NCI-H69 (cell line): ENCODE measurements around the gene TOP2A.

ENCODE experiments used
- DNase-seq: peaks from one replicate; lab custom pipeline; 2025; lab: John Stamatoyannopoulos, UW

Gene TOP2A

GRCh38 chr17:40345994-40346764, 71.5 kb downstream of the TOP2A start:
- DNase-seq, result no peak

GRCh38 chr17:40345161-40345993, 72.3 kb downstream of the TOP2A start:
- peak; percentile 74 for DNase-seq

- DNase-seq, result no peak
Measured at GRCh38 chr17:40344421-40345160, 73.1 kb downstream of the TOP2A start.

- peak; percentile 78 for DNase-seq
Measured at GRCh38 chr17:40343219-40344119, 74.2 kb downstream of the TOP2A start.

GRCh38 chr17:40342504-40343218, 75.0 kb downstream of the TOP2A start:
- no peak for DNase-seq

GRCh38 chr17:40341808-40342503, 75.7 kb downstream of the TOP2A start:
- DNase-seq, result peak; percentile 69

- peak; percentile 67 for DNase-seq
Measured at GRCh38 chr17:40340880-40341807, 76.6 kb downstream of the TOP2A start.

GRCh38 chr17:40340327-40340726, 77.4 kb downstream of the TOP2A start:
- no peak for DNase-seq

- no peak for DNase-seq
Measured at GRCh38 chr17:40338941-40339649, 78.6 kb downstream of the TOP2A start.
